Mesodermal cell (in vitro differentiated cells): Measurements from ENCODE around the gene FANCC.
"Not testable (repeated sequence)": the region's sequence is repeated elsewhere in the genome, so short reads cannot be mapped to it uniquely, and the experiment has no call there.

Experiments
- H3K27ac ChIP-seq: 2 replicates; pipeline ENCODE4 v1.7.0; 2013; ENCODE audit warnings: mild to moderate bottlenecking, low read depth, low read length, moderate library complexity; ENCODE audit not compliant: severe bottlenecking
- H3K36me3 ChIP-seq: 2 replicates; pipeline ENCODE4 v1.7.1; 2013; ENCODE audit warnings: mild to moderate bottlenecking, low read length, moderate library complexity; ENCODE audit not compliant: control insufficient read depth, insufficient read depth
- H3K4me1 ChIP-seq: one replicate; pipeline ENCODE4 v1.7.1; 2013; ENCODE audit warnings: mild to moderate bottlenecking, low read length; ENCODE audit not compliant: insufficient read depth, control insufficient read depth, poor library complexity, severe bottlenecking
- H3K4me3 ChIP-seq: 2 replicates; pipeline ENCODE4 v1.7.0; 2013; ENCODE audit warnings: low read length, control low read depth, mild to moderate bottlenecking; ENCODE audit not compliant: insufficient read depth, poor library complexity, severe bottlenecking; ENCODE audit errors: extremely low read depth
- H3K9me3 ChIP-seq: 2 replicates; pipeline ENCODE4 v1.7.1; 2013; ENCODE audit warnings: mild to moderate bottlenecking, low read length, moderate library complexity; ENCODE audit not compliant: control insufficient read depth
- WGBS, 2 experiments: methylation state at CpG; one replicate each; pipeline ENCODE4 v1.1.5; 2013; ENCODE audit warnings: missing lambda C conversion rate in 2 of 2; ENCODE audit not compliant: insufficient coverage in 2 of 2; 5-methylcytosine and 5-hydroxymethylcytosine counted together

The FANCC gene

GRCh38 chr9:95302479-95302878 lies 15.0 kb downstream of the FANCC start:
- WGBS, 2 experiments: 93% methylated on average over 5 of the region's 5 CpGs
- Histone ChIP-seq H3K4me1 (peaks cover 9% of the 10 kb centered on the region), H3K27ac (no peak overlapping the region), H3K36me3 (no peaks in the 10 kb centered on the region), H3K9me3 (no peaks in the 10 kb centered on the region), H3K4me3 (no peak overlapping the region)

- WGBS, 2 experiments: no CpG with 5 or more reads among the region's 1 CpG
Measured at GRCh38 chr9:95297760-95298159, 19.7 kb downstream of the FANCC start.

GRCh38 chr9:95297316-95297715 lies 20.2 kb downstream of the FANCC start:
- 83 to 94% methylated on average over 3 of the region's 3 CpGs for WGBS, 2 experiments
- no peak overlapping the region for H3K4me3 ChIP-seq
- no peaks in the 10 kb centered on the region for H3K36me3 ChIP-seq
- H3K27ac ChIP-seq: no peak overlapping the region
- no peaks in the 10 kb centered on the region for H3K9me3 ChIP-seq
- H3K4me1 ChIP-seq: no peaks in the 10 kb centered on the region

More at GRCh38 chr9:95297760-95298159, 19.7 kb downstream of the FANCC start:
- H3K36me3 ChIP-seq: no peaks in the 10 kb centered on the region
- H3K9me3 ChIP-seq: no peaks in the 10 kb centered on the region
- H3K27ac ChIP-seq: no peak overlapping the region
- no peak overlapping the region for H3K4me3 ChIP-seq
- no peaks in the 10 kb centered on the region for H3K4me1 ChIP-seq

- no peaks in the 10 kb centered on the region for H3K4me1 ChIP-seq
- no peaks in the 10 kb centered on the region for H3K36me3 ChIP-seq
- WGBS, 2 experiments: no CpG with 5 or more reads among the region's 1 CpG
- H3K4me3 ChIP-seq: no peak overlapping the region
- no peak overlapping the region for H3K27ac ChIP-seq
- H3K9me3 ChIP-seq: no peaks in the 10 kb centered on the region
Measured at GRCh38 chr9:95296761-95297160, 20.7 kb downstream of the FANCC start.

GRCh38 chr9:95293296-95293695 lies 24.2 kb downstream of the FANCC start:
- H3K4me1 ChIP-seq, H3K27ac ChIP-seq, H3K9me3 ChIP-seq, H3K4me3 ChIP-seq, H3K36me3 ChIP-seq: not testable (repeated sequence)
- 92 to 98% methylated on average over 5 to 6 of the region's 6 CpGs for WGBS, 2 experiments

GRCh38 chr9:95292226-95292625 lies 25.3 kb downstream of the FANCC start:
- Histone ChIP-seq H3K36me3 (no peaks in the 10 kb centered on the region), H3K4me1 (no peaks in the 10 kb centered on the region), H3K9me3 (no peaks in the 10 kb centered on the region), H3K4me3 (no peak overlapping the region), H3K27ac (no peak overlapping the region)
- WGBS, 2 experiments: 96 to 97% methylated on average over 29 to 36 of the region's 41 CpGs

GRCh38 chr9:95286151-95286550 lies 31.4 kb downstream of the FANCC start:
- H3K4me1 ChIP-seq: no peaks in the 10 kb centered on the region
- no peaks in the 10 kb centered on the region for H3K9me3 ChIP-seq
- no peak overlapping the region for H3K4me3 ChIP-seq
- H3K36me3 ChIP-seq: no peaks in the 10 kb centered on the region
- H3K27ac ChIP-seq: no peak overlapping the region
- WGBS, 2 experiments: no CpG with 5 or more reads among the region's 2 CpGs

GRCh38 chr9:95285307-95285706 lies 32.2 kb downstream of the FANCC start:
- no peaks in the 10 kb centered on the region for H3K36me3 ChIP-seq
- H3K9me3 ChIP-seq: no peaks in the 10 kb centered on the region
- no peak overlapping the region for H3K27ac ChIP-seq
- H3K4me1 ChIP-seq: no peaks in the 10 kb centered on the region
- H3K4me3 ChIP-seq: no peak overlapping the region
- no CpG with 5 or more reads among the region's 1 CpG for WGBS, 2 experiments

GRCh38 chr9:95284162-95285080 lies 33.1 kb downstream of the FANCC start:
- H3K4me1 ChIP-seq: no peaks in the 10 kb centered on the region
- no peaks in the 10 kb centered on the region for H3K36me3 ChIP-seq
- H3K4me3 ChIP-seq: no peak overlapping the region
- WGBS, 2 experiments: 87 to 100% methylated on average over 1 to 3 of the region's 9 CpGs
- no peak overlapping the region for H3K27ac ChIP-seq
- no peaks in the 10 kb centered on the region for H3K9me3 ChIP-seq

GRCh38 chr9:95283673-95284072 lies 33.8 kb downstream of the FANCC start:
- no CpG with 5 or more reads among the region's 2 CpGs for WGBS, 2 experiments
- Histone ChIP-seq H3K4me1 (no peaks in the 10 kb centered on the region), H3K4me3 (no peak overlapping the region), H3K9me3 (no peaks in the 10 kb centered on the region), H3K36me3 (no peaks in the 10 kb centered on the region), H3K27ac (no peak overlapping the region)

GRCh38 chr9:95282332-95282731 lies 35.2 kb downstream of the FANCC start:
- no peak overlapping the region for H3K27ac ChIP-seq

More at GRCh38 chr9:95282332-95282731, 35.2 kb downstream of the FANCC start:
- no peaks in the 10 kb centered on the region for H3K9me3 ChIP-seq
- no peaks in the 10 kb centered on the region for H3K36me3 ChIP-seq
- H3K4me1 ChIP-seq: no peaks in the 10 kb centered on the region
- H3K4me3 ChIP-seq: no peak overlapping the region
